Upper lobe of left lung (tissue), 4 donors: ENCODE data around the gene MAG.

Experiments used
- CTCF ChIP-seq, 6 experiments: fragments of 450-650 bp in 4 of 6; fragments of 200-600 bp in 2 of 6; sonication (generic) in 2 of 6; IDR thresholded peaks; one replicate each; pipeline ENCODE4 v1.5.1; 2016 to 2019; ENCODE audit warnings: antibody characterized with exemption in 6 of 6
- POLR2A ChIP-seq, 4 donors: fragments of 450-650 bp; IDR thresholded peaks; one replicate each; pipeline ENCODE4 v1.5.1; 2016 to 2017; ENCODE audit warnings: antibody characterized with exemption in 4 of 4, mild to moderate bottlenecking in 2 of 4

- TF ChIP-seq CTCF (IDR thresholded peaks at IDR 0.05) (no peak), POLR2A (IDR thresholded peaks at IDR 0.05) (no peak)
Observed at GRCh38 chr19:35294328-35294727, 2.4 kb downstream of the MAG start.
